Activated CD4-positive, alpha-beta T cell treated with anti-CD3 and anti-CD28 coated beads, Interleukin-2, amount 10 ng/mL, durations not matched to agents 24 days and 14 days (primary cell): ENCODE measurements around the gene CDKN2B-AS1. TPM values are rescaled to one million over a fixed set of nuclear protein-coding genes. Genes with fewer than 3 reads are reported as not detected.
"Not testable (repeated sequence)": the region's sequence is repeated elsewhere in the genome, so short reads cannot be mapped to it uniquely, and the experiment has no call there.

Experiments used
- DNase-seq: peaks from one replicate; pipeline ENCODE4 v3.0.0; 2022
- H3K27ac Mint-ChIP-seq: one replicate; pipeline ENCODE4 v1.8.0; 2022; ENCODE audit warnings: mild to moderate bottlenecking, mixed read lengths
- H3K27me3 Mint-ChIP-seq: one replicate; pipeline ENCODE4 v1.8.0; 2022; ENCODE audit warnings: mixed read lengths
- H3K36me3 Mint-ChIP-seq: one replicate; pipeline ENCODE4 v1.8.0; 2022; ENCODE audit warnings: low read depth, mild to moderate bottlenecking, mixed read lengths
- H3K4me1 Mint-ChIP-seq: one replicate; pipeline ENCODE4 v1.8.0; 2021; ENCODE audit warnings: mixed read lengths
- H3K4me3 Mint-ChIP-seq: one replicate; pipeline ENCODE4 v1.8.0; 2022; ENCODE audit warnings: mild to moderate bottlenecking, moderate library complexity, mixed read lengths
- H3K9me3 Mint-ChIP-seq: one replicate; pipeline ENCODE4 v1.8.0; 2021; ENCODE audit warnings: mixed read lengths
- intact Hi-C: fragments of 100-400 bp; cut with micrococcal nuclease; formaldehyde crosslinking; loops from one replicate; pipeline ENCODE4 v1.15.1; 2023
- total RNA-seq: library from RNA; stranded (reverse); gene quantifications from 2 replicates; pipeline ENCODE4 v1.2.3, GENCODE V29; 2022

Gene CDKN2B-AS1
- 0.42 and 0.78 TPM in 2 replicates for total RNA-seq

DNA sequence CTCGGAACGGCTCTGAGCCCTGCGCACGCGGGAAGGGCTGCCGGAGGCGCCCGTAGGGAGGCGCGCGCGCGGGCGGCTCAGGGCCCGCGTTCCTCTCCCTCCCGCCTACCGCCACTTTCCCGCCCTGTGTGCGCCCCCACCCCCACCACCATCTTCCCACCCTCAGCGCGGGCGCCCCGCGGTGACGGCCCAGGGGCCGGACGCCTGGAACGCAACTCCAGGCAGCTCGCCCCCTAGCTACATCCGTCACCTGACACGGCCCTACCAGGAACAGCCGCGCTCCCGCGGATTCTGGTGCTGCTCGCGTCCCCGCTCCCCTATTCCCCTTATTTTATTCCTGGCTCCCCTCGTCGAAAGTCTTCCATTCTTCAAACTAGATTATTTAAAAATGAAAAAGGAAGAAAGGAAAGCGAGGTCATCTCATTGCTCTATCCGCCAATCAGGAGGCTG is at the start of gene CDKN2B-AS1:
CDKN2B-AS1 (plus strand) TSS at position 236 of the 450 bp plus-strand sequence.
- Mint-ChIP-seq H3K4me3 (peak within 1 kb of the TSS; percentile 88), H3K4me1 (peaks cover 34% of the 10 kb centered on the region)
- intact Hi-C loops, result loop anchor here (1.0 to 2.0 kb wide), 2 partner anchors 20 to 181 kb away; no protein-coding TSS in a partner anchor

DNA sequence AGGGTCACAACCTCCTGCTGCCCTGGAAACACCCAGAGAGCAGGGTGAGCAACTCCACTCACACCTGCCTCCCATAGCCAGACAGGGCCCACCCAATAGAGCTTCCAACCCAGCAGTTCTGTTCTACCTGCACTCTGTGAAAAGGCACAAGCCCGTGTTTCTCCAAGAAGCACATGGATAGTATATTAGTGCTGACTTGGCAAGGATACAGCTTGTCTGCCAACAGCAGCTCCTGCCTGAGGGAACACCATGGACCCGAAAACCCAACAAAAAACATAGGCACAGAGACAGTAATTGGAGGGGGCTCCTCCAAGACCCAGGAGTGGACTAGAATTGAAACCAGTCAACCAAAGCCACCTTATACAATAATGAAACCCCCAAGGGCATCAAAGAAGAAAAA is 49.0 kb upstream of the CDKN2B-AS1 start:
- Mint-ChIP-seq H3K36me3 (no peaks in the 10 kb centered on the region), H3K9me3 (no peaks in the 10 kb centered on the region), H3K4me1 (no peaks in the 10 kb centered on the region), H3K4me3 (no peak overlapping the region), H3K27me3 (peaks cover 46% of the 10 kb centered on the region), H3K27ac (no peak overlapping the region)
- DNase-seq, result no peak
- intact Hi-C loops, result no loop called here

More for the DNA sequence above, at the start of gene CDKN2B-AS1:
- H3K9me3 Mint-ChIP-seq, result peaks cover 9% of the 10 kb centered on the region
- peak within 1 kb of the TSS; percentile 95 for H3K27ac Mint-ChIP-seq
- H3K27me3 Mint-ChIP-seq, result peaks cover 51% of the 10 kb centered on the region
- DNase-seq, result peak; percentile 87
- H3K36me3 Mint-ChIP-seq, result peaks cover 5% of the 10 kb centered on the region

DNA sequence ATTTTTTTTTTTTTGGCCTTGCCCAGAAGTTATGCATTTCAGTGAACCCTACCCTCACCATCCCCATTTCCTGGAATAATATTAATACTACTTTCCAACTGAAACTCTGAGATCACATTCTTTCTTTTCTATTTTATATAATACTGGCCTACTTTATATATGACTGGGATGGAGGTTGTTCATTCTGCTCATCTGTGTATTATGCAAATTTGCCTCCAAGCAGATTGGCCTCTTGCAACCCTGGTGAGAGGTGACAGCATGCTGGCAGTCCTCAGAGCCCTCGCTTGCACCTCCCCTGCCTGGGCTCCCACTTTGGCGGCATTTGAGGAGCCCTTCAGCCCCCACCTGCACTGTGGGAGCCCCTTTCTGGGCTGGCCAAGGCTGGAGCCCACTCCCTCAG is 35.8 kb upstream of the CDKN2B-AS1 start:
- Mint-ChIP-seq H3K4me3 (no peak overlapping the region), H3K27ac (no peak overlapping the region), H3K9me3 (peaks cover 17% of the 10 kb centered on the region), H3K27me3 (peaks cover 46% of the 10 kb centered on the region), H3K36me3 (no peaks in the 10 kb centered on the region), H3K4me1 (no peaks in the 10 kb centered on the region)
- no peak for DNase-seq
- intact Hi-C loops, result no loop called here

GRCh38 chr9:21959268-21959667 is 35.3 kb upstream of the CDKN2B-AS1 start:
- H3K36me3 Mint-ChIP-seq, H3K4me1 Mint-ChIP-seq, H3K4me3 Mint-ChIP-seq, H3K27ac Mint-ChIP-seq, intact Hi-C loops, DNase-seq: not testable (repeated sequence)
- peaks cover 45% of the 10 kb centered on the region for H3K27me3 Mint-ChIP-seq
- peaks cover 17% of the 10 kb centered on the region for H3K9me3 Mint-ChIP-seq

DNA sequence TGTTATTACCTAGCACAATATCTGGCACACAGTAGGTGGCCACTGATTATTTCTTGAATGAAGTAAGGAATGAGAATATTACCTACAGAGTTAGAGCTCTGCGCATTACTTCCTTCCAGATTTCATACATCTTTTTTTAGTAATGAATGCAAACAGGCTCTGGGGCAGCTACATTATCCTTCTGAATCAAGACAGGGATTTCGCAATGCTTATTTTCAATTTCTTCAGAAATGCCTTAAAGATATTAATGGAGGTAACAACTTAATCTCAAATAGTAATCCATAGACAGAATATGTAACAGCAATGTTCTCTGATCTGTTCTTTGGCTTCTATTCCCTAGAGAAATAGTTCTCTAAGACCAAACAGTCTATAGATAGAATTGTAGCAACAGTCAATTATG is 33.0 kb upstream of the CDKN2B-AS1 start:
- Mint-ChIP-seq H3K27me3 (peaks cover 56% of the 10 kb centered on the region), H3K4me3 (no peak overlapping the region)

GRCh38 chr9:21964925-21965385 is 29.6 kb upstream of the CDKN2B-AS1 start:
- peak; percentile 88 for DNase-seq
- H3K27ac Mint-ChIP-seq, result peak overlapping the region; percentile 72
- intact Hi-C loops, result loop anchor here (1.0 to 5.0 kb wide), 4 partner anchors 133 to 482 kb away; partner anchors contain the start of gene DMRTA1
- H3K36me3 Mint-ChIP-seq, result peaks cover 11% of the 10 kb centered on the region
- peak overlapping the region; percentile 70 for H3K4me3 Mint-ChIP-seq
- H3K27me3 Mint-ChIP-seq, result peaks cover 83% of the 10 kb centered on the region
- H3K4me1 Mint-ChIP-seq, result peaks cover 31% of the 10 kb centered on the region
- peaks cover 33% of the 10 kb centered on the region for H3K9me3 Mint-ChIP-seq

More for the DNA sequence above, 33.0 kb upstream of the CDKN2B-AS1 start:
- Mint-ChIP-seq H3K27ac (no peak overlapping the region), H3K4me1 (peaks cover 19% of the 10 kb centered on the region), H3K36me3 (no peaks in the 10 kb centered on the region), H3K9me3 (peaks cover 17% of the 10 kb centered on the region)
- no peak for DNase-seq
- intact Hi-C loops, result no loop called here

GRCh38 chr9:21965401-21965951 is 29.1 kb upstream of the CDKN2B-AS1 start:
- peak; percentile 85 for DNase-seq
- H3K9me3 Mint-ChIP-seq, result peaks cover 38% of the 10 kb centered on the region
- peaks cover 16% of the 10 kb centered on the region for H3K36me3 Mint-ChIP-seq
- peaks cover 85% of the 10 kb centered on the region for H3K27me3 Mint-ChIP-seq
- peak overlapping the region; percentile 70 for H3K4me3 Mint-ChIP-seq
- intact Hi-C loops, result loop anchor here (1.0 to 5.0 kb wide), 4 partner anchors 133 to 482 kb away; partner anchors contain the start of gene DMRTA1
- H3K4me1 Mint-ChIP-seq, result peaks cover 31% of the 10 kb centered on the region
- peak overlapping the region; percentile 72 for H3K27ac Mint-ChIP-seq

DNA sequence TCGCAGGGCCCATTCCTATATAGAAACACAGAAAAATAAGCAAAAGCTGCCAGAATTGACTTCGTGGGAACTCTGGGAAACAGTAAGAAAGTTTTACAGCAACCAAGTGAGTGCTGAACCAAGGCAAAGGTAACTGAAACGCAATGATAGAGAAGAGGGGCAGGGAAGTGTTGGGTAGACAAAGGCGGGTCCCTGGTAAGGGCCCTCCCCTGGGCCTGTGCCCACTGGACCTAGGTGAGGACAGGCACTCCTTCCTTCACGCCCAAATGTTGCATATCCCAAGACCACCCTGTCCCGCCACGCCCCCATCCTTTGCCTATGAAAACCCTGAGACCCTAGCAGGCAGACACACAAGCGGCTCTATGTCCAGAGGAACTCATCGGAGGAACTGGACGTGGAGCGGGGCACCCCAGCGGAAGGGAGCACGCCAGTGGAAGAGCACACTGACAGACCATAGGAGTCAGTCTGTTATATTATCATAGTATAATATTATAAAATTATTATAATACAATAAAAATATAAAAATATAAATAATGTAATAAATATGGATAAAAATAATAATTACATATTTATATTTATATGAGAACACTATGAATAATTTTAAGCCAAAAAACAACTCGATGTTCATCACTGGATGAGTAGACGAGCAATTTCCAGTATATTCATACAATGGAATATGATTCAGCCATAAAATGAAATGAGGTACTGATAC is 28.3 kb upstream of the CDKN2B-AS1 start:
- Mint-ChIP-seq H3K4me3 (no peak overlapping the region), H3K27me3 (peaks cover 88% of the 10 kb centered on the region), H3K9me3 (peaks cover 42% of the 10 kb centered on the region), H3K27ac (peak overlapping the region; percentile 51), H3K4me1 (peaks cover 32% of the 10 kb centered on the region), H3K36me3 (peaks cover 19% of the 10 kb centered on the region)
- intact Hi-C loops, result loop anchor here (5.0 kb wide), 2 partner anchors 134 to 481 kb away; partner anchors contain the start of gene DMRTA1
- no peak for DNase-seq

GRCh38 chr9:21967169-21967568 is 27.4 kb upstream of the CDKN2B-AS1 start:
- Mint-ChIP-seq H3K9me3 (peaks cover 42% of the 10 kb centered on the region), H3K4me1 (peaks cover 32% of the 10 kb centered on the region), H3K27me3 (peaks cover 89% of the 10 kb centered on the region), H3K4me3 (no peak overlapping the region), H3K36me3 (peaks cover 20% of the 10 kb centered on the region), H3K27ac (no peak overlapping the region)
- intact Hi-C loops, result loop anchor here (1.0 to 5.0 kb wide), 3 partner anchors 8 to 480 kb away; partner anchors contain the start of gene DMRTA1
- peak; percentile 61 for DNase-seq

GRCh38 chr9:21967702-21968101 is 26.9 kb upstream of the CDKN2B-AS1 start:
- H3K27me3 Mint-ChIP-seq, result peaks cover 89% of the 10 kb centered on the region
- H3K4me3 Mint-ChIP-seq, result no peak overlapping the region
- intact Hi-C loops, result loop anchor here (1.0 to 5.0 kb wide), 4 partner anchors 8 to 480 kb away; partner anchors contain the start of gene DMRTA1
- peaks cover 32% of the 10 kb centered on the region for H3K4me1 Mint-ChIP-seq
- peak; percentile 66 for DNase-seq
- peaks cover 38% of the 10 kb centered on the region for H3K9me3 Mint-ChIP-seq
- peak overlapping the region; percentile 51 for H3K27ac Mint-ChIP-seq
- H3K36me3 Mint-ChIP-seq, result peaks cover 20% of the 10 kb centered on the region

DNA sequence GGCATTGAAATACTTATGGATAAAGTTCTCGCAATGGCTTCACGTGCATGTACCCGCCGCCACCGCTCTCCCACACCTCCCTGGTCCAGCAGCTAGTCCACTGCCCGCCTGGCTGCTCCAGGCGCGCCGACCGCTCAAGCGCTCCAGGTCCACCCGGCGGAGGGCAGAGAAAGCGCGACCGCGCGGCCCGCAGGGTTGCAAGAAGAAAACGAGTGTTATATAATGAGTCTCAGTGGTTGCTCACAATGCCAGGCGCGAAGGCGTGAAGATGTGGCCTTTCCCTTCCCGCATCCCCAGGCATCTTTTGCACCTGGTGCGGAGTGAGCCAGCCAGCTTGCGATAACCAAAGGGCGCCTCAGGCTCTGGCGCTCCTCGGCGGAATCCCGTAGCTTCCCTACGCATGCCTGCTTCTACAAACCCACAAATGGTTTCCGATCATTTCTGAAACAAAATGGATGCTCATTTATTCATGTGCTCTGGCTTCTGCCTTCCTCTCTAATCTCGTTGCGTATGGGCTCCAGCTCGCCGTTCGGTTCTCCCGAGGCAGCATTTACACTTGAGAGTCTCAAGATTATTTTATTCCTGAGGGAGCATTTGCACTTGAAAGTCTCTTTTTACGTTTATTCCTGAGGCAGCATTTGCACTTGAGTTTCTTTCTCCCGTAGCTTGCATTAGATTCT is 26.1 kb upstream of the CDKN2B-AS1 start:
- H3K36me3 Mint-ChIP-seq, result peaks cover 20% of the 10 kb centered on the region
- peaks cover 88% of the 10 kb centered on the region for H3K27me3 Mint-ChIP-seq
- intact Hi-C loops, result loop anchor here (1.0 to 5.0 kb wide), 3 partner anchors 40 to 479 kb away; partner anchors contain the start of gene DMRTA1
- peak; percentile 69 for DNase-seq
- H3K4me1 Mint-ChIP-seq, result peaks cover 35% of the 10 kb centered on the region
- peak overlapping the region; percentile 21 for H3K4me3 Mint-ChIP-seq
- H3K27ac Mint-ChIP-seq, result peak overlapping the region; percentile 86
- H3K9me3 Mint-ChIP-seq, result peaks cover 30% of the 10 kb centered on the region

DNA sequence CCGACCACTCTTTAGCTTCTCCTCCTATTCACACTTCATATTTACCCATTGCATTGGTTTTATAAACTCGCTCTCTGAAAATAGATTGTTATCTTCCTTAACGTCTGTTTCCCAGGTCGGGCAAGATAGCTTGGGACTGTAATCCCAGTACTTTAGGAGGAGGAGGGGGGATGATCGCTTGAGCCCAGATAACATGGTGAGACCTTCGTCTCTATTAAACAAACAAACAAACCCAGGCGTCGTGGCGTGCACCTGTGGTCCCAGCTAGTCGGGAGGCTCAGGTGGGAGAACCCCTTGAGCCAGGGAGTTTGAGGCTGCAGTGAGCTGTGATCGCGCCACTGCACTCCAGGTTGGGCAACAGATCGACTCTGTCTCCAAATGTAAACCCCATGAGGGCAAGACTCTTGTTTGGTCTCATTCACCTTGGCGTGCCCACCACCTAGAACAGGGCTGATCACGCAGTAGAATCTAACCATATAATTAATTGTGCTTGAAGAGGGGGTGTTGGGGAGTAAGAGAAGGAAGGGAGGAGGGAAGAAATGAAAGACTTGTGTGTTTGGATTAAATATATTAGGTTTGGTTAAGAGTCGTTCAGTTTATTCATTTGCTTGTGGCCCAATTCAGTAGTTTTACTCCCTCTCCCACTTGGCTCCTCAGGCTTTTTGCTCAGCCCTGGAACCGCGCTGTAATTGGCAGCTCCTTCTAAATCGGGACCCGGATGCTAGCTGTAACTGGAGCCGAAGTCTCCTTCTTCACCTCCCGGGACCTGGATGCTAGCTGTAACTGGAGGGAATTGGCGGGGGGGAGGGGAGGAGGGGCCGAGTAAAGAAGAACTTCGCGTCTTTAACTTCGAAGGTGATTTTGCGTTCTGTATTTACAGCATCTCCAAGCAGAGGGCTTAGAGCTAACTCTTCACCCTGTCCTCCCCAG is 25.3 kb upstream of the CDKN2B-AS1 start:
- Mint-ChIP-seq H3K4me3 (peak overlapping the region; percentile 6), H3K27ac (peak overlapping the region; percentile 86), H3K36me3 (peaks cover 20% of the 10 kb centered on the region), H3K9me3 (peaks cover 26% of the 10 kb centered on the region), H3K4me1 (peaks cover 37% of the 10 kb centered on the region), H3K27me3 (peaks cover 90% of the 10 kb centered on the region)
- DNase-seq, result peak; percentile 63
- intact Hi-C loops, result loop anchor here (5.0 kb wide), 2 partner anchors 137 to 478 kb away; partner anchors contain the start of gene DMRTA1
